Eye (tissue), 1 donor: ENCODE data around the gene SAMM50.
"Not testable (repeated sequence)": the region's sequence is repeated elsewhere in the genome, so short reads cannot be mapped to it uniquely, and the experiment has no call there.

Source experiments
- DNase-seq: peaks from one replicate; pipeline ENCODE4 v3.0.0-alpha.2; 2015

The SAMM50 gene

DNA sequence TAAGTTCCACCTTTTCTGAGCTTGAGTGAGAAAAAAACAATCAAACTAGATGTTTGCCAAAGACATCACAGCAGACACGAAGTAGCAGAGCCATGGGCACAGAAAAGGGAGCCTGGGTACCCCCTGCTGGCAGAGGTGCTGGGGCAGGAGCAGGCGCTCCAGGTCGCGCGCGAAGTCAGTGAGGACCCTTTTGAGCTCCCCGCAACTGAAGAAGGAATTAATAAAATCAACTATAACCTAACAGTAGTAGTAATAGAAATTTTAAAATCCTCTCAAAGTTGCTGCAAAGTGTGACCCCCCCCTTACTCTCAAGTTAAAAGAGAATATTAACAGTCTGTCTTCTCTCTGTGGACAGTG lies 48.8 kb downstream of the SAMM50 start:
- no peak for DNase-seq

DNA sequence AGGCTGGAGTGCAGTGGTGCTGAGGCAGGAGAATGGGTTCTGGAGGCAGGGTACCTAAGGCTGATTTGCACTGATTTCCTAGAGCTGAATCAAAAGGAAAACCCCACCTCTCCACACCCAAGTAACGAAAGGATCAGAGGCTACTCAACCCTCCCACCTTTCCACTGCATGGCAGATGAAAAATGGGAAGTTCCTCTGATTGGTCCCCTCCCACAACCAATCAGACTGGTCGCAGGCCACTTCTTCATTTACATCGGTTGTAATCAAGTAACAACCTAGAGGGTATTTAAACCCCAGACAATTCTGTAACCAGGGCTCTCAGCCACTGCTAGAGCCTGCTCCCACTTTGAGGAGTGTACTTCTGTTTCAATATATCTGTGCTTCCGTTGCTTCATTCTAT lies 50.3 kb downstream of the SAMM50 start:
- no peak for DNase-seq

DNA sequence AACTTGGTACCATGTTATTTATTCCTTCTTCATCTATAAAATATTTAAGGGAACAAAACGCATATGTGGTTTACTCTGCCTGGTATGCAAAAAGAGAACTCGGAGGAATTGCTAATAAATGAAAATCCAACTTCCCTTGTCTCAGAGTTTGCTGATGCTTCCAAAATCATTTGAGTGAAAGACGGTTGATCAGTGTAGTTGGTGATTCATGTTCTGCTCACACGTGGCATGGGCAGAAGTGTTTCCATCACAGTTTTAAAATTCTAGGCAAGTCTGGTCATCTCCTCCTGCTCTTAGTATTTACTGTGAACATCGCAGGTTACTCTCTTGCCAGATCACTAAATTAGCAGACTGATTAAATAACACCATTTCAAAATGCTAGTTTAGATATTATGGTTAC lies 56.9 kb downstream of the SAMM50 start:
- no peak for DNase-seq

DNA sequence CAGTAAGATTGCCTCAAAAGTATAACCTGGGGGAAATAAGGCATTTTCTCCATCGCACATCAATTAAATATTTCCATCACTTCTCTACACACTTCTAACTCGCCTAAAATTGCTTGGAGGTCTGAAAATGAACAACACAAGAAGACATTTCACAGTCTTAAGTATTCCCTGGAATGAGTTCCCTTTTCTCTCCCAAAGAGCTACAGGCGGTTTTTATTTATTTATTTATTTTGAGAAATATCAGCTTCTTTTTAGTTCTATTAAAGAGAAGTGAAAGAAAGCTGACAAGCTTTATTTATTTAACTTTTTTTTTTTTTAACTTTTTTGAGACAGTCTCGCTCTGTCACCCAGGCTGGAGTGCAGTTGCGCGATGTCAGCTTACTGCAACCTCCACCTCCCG lies 57.3 kb downstream of the SAMM50 start:
- DNase-seq = no peak

DNA sequence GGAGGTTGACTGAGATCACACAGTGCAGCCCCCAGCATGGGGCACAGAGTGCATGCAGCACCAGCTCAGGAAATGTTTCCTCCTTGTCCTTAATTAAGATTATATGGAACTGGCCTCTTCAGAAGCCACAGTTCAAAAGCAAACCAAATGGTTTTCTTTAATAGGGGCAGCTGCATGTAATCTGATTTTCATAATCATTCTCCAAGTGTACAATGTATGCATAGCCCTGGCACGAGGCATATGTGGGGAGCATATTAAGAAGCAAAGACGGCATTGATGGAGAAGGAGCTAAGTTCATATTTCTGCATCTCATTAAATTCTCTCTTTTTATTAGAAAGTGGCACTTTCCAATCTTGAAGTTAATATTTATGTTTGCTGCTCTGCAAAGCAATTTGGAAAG lies 59.0 kb downstream of the SAMM50 start:
- DNase-seq = no peak

DNA sequence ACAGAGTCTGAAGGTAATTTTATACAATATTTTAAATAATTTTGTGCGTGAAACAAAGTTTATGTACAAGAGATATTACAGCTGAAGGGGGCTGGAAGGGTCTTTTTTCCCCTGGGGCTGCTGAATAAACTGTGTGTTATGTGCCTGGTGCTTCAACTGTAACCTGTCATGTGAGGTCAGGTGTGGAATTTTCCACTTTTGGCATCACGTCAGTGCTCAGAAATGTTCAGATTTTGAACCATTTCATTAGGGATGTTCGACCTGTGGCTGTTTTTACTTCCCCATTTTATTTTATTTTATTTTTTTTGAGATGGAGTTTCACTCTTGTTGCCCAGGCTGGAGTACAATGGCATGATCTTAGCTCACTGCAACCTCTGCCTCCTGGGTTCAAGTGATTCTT lies 61.3 kb downstream of the SAMM50 start:
- not testable (repeated sequence) for DNase-seq

DNA sequence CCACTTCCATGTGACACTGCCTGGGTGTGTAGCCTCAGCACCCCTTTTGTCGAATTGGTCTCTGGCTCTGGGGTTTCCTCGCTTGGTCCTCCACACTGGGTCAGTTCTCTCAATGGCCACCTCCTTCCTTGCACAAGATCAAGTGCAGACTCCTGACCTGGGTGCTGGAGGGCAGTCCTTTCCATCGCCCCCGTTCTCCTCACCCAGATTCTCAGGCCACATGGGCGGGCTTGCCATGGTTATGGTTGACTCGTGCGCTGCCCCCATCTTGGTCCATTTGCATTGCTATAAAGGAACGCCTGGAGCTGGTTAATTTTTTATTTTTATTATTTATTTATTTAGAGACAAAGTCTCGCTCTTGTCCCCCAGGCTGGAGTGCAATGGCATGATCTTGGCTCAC lies 63.4 kb downstream of the SAMM50 start:
- DNase-seq = no peak

DNA sequence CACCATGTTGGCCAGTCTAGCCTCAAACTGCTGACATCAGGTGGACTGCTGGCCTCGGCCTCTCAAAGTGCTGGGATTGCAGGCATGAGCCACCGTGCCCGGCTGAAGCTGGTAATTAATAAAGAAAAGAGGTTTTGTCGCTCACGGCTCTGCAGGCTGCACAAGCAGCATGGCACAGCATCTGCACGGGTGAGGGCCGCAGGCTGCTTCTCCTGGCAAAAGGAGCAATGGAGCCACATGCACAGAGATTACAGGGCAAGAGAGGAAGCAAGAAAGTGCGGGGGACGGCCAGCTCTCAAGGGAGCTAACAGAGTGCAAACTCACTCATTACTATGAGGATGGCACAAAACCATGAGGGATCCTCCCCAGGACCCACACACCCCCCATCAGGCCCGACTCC lies 64.2 kb downstream of the SAMM50 start:
- DNase-seq = no peak

DNA sequence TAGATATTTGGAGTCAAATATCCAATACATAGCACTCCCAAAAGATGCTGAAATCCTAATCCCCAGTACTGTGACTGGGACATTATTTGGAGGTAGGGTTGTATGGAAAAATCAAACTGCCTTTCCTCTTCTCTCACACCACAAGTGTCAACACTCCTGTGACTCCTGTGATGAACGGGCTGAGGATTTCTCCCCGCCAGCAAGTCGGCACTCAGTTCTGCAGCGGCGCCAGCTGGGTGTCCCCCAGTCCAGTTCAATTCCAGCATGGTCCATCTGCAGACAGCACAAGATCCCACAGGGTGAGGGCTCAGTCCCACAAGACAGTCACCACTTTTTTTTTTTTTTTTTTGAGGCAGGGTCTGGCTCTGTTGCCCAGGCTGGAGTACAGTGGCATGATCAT lies 64.6 kb downstream of the SAMM50 start:
- no peak for DNase-seq

DNA sequence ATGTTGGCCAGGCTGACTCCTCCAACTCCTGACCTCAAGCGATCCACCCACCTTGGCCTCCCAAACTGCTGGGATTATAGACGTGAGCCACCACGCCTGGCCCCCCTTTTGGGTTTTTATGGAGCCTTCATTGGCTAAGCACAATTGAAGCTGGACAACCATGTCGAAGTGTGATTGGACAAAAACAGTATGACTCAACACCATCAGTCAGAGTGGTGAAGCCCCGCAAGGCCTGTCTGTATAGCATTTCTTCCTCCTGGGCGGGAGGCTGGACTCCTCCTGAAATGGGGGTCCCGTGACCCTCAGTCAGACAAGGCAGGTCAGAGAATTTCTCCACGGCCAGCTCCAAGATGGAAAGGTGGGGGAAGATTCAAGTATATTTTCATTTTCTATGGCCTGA lies 65.7 kb downstream of the SAMM50 start:
- no peak for DNase-seq

DNA sequence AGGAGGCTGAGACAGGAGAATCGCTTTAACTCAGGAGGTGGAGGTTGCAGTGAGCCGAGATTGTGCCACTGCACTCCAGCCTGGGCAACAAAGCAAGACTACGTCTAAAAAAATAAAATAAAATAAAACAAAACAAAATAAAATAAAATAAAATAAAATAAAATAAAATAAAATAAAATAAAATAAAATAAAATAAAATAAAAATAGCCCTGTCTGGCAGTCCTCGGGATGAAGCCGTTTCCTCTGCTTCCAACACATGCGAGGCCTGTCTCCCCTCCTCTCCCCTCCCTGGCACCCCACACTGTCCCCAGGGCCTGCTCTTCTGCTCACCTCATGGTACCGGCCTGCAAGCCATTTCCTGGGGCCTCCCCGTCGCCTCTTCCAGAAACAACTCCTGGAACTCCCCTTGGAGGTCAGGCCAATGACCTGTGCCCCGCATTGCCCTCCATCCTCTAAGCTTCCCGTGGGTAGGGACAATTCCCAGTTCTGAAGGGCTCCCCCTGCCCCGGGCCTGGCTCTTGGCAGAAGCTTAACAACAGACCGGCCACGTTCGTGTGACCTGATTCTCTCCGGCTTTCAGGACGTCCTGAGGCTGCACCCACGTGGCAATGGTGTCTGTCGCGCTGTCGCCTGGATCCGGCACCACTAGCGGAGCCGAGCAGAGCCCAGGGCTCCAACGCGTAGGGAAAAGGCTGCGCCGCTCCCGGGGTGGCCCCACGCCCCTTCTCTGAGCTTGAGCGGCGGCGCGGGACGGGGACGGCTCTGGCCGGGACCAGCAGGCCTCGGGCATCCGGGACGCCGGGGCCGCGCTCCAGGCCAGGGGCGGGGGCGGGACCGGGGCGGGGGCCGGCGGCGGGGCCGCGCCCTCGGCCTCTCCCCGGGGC lies 68.4 kb downstream of the SAMM50 start:
- DNase-seq = peak; percentile 73

DNA sequence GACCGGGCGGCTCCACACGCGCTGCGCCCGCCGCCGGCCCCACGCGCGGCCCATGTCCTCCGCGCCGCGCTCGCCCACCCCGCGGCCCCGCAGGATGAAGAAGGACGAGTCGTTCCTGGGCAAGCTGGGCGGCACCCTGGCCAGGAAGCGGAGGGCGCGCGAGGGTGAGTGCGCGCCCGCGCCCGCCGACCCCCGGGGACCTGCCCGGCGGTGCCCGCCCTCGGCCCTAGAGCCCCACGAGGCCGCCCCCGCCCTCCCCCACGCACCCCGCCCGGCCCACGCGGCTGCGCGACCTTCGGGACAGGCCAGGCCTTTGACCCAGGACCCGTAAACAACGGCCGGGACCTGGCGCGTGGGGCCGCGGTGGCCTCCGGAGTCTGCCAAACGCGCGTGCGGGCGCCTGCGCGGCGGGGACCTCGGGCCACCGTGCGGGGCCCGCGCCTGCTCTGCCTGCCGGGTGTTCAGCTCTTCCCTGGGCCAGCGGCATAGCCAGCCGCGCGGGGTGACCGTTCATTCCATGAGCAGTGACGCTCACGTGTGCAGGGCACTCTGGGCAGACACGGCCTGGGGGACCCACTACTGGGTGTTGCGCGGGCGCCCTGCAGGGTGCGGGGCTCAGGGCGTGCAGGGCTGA lies 69.2 kb downstream of the SAMM50 start, which contains the start of gene PARVB:
PARVB (plus strand) TSS at position 15 of the 634 bp plus-strand sequence; CDS start at position 53, 38 bp downstream.
- peak; percentile 64 for DNase-seq

DNA sequence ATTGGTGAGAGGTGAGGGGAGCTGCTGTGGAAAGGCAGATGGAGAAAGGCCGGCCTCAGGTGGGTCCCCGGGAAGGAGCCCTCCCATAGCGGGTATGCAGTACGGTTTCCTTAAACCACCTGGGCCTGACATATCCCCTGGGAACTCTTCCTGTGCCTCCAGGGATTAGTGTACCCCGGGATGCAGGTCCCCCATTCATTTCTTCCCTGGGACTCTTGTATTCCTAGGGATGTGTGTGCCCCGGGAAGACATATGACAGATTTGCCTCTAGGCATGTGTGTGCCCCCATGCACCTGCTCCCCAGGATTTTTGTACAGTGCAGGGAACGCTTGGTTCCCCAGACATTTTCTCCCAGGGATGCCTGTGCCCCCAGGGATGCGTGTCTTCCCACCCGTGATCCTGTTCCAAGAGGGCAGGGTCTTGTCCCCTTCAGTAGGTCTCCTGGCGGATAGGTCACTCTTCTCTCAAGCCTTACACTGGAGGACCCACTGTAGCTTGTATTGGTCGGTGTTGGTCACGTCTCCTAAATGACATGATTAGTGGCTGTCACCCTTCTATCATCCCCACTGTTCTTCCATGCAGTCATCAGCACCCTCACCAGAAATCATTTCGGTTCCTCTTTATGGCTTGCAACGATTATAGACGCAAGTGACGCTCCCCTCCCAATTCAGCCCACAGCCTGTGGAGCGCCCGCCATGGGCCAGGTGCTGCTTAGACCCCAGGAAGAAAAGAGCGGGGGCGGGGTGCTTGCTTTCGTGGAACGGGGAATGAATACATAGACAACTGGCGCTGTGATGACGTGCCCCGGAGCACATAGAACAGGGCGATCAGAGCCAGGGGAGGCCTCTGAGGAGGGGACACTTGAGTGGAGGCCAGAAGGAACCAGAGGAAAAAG lies 70.2 kb downstream of the SAMM50 start:
- peak; percentile 11 for DNase-seq

DNA sequence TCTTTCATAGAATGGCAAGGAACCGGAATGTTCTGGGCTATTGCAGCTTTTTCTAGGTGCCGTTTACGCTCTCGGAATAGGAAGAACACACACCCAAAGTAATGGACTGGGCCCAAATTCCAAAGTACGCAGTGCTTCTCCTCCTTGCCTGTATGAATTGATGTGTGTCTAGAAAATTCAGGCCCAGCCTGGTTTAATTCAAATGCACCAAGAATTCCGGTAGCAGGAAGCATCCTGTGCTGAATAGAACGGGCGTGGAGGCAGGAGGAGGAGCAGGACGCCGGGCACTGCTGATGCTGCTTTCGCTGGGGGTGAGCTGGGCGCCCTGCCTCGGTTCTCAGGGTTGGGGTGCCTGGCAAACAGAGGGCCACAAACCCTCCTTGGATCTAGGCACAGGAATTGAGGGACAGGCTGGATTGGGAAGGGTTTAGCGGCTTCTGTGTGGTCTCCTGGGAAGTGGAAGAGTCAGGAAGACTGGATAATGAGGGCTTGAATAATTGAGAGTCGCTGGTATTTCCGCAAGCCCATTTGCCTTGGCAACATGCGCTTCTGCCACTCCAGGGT lies 70.9 kb downstream of the SAMM50 start:
- peak; percentile 14 for DNase-seq

DNA sequence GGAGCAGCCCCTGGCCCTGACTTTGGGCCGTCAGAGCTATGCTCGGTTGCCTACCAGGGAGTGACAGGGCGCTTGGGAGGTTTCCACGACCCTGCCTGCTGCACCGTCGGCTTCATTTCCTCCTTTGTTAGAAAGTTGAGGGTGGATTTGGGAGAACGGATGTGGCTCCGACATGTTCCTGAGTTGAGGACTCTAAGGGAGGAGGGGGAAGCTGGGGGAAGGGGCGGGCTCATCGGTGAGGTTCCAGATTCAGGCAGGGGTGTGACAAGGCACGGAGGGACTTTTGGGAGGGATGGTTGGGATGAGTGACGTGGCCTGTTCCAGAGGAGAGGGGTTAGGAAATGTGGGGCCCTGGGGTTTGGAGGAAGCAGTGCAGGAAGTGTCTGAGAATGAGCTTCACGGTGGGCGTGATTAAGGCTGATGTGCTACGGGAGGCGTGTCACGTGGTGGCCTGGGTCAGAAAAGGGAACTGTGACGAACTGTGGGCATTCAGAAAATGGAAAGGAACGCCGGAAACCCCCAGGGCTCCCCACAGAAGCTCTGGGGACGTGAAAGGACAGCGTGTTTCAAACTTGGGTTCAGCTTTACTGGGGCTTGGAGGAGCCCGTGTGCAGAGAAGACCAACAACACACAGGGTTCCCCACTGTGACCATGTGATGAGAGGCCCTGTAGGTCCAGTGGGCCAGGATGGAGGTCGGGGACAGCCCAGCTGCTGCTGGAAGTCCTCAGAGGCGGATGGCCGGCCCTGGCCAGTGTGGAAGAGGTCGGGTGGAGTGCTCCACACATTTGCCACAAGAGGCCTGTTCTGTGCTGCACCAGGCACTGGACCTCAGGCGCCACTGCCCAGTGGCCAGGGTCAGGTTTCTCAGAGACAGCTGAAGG lies 71.6 kb downstream of the SAMM50 start:
- peak; percentile 28 for DNase-seq

DNA sequence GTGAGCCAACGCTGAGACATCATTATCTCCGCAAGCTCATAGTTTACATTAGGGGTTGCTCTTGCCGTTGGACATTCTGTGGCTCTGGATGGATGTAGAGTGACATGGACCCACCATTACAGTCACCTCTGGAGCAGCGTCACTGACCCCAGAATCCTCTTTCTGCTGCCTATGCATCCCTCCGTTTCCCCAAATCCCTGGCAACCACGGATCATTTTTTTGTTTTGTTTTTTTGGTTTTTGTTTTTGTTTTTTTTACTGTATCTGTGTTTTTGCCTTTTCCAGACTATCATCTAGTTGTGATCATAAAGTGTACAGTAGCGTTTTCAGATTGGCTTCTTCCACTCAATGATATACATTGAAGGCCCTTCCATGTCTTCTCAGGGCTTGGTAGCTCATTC lies 72.8 kb downstream of the SAMM50 start:
- DNase-seq = no peak

DNA sequence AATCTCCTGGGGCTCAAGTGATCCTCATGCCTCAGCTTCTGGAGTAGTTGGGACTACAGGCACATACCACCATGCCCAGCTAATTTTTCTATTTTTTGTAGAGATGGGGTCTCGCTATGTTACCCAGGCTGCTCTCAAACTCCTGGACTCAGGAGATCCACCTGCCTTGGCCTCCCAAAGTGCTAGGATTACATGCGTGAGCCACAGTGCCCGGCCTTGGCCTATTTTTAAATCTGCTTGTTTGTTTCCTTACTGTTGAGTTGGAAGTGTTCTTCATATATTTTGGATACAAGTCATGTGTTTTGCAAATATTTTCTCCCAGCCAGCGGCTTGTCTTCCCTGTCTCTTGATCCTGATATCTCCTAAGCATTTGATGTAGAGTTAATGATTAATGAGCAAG lies 73.8 kb downstream of the SAMM50 start:
- no peak for DNase-seq

DNA sequence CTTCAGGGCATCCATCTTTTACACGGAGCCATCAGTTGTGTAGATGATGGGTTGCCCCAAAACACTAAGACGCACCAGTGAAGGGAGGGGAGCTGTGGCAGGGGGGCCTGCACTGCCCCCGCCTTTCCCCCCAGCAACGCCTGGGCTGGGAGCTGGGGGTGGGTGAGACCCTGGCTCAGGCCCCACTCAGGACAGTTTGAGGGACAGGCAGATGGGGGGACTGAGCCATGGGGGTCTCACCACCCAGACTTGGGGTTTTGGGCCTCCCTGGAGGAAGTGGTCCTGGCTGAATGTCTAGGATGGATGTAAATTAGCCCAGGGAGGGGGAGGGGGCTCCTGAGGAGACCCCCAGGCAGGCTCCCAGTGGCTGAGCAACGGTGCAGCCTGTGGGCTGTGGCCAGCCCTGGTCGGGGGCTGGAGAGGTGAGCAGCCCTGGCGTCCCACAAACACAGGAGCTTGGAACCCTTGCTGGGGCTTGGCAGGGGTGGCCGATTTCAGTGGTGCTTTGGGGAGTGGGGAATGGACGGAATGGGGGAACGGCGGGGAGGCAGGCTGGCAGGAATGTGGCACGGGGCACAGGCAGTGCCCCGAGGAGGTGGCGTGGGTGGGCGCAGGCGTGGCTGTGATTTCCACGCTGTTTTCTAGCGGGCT lies 74.9 kb downstream of the SAMM50 start:
- no peak for DNase-seq

DNA sequence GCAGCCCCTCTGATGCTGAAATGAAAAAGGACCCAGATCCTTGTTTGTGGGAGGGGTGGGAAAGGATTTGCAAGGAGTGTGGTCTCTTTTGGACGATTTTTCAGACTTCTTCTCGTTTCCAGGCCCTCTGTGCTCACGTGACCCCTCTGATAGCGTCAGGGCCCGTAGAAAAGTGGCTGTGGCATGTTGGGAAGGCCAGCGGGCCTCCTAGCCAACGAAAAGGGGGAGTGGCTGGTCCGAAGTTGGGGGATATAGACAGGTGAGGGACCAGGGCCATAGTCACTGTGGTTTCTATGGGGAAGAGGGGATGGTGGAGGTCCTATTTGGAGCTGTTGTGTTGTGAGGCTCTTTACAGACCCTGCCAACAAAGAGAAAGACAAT lies 75.5 kb downstream of the SAMM50 start:
- DNase-seq = no peak

DNA sequence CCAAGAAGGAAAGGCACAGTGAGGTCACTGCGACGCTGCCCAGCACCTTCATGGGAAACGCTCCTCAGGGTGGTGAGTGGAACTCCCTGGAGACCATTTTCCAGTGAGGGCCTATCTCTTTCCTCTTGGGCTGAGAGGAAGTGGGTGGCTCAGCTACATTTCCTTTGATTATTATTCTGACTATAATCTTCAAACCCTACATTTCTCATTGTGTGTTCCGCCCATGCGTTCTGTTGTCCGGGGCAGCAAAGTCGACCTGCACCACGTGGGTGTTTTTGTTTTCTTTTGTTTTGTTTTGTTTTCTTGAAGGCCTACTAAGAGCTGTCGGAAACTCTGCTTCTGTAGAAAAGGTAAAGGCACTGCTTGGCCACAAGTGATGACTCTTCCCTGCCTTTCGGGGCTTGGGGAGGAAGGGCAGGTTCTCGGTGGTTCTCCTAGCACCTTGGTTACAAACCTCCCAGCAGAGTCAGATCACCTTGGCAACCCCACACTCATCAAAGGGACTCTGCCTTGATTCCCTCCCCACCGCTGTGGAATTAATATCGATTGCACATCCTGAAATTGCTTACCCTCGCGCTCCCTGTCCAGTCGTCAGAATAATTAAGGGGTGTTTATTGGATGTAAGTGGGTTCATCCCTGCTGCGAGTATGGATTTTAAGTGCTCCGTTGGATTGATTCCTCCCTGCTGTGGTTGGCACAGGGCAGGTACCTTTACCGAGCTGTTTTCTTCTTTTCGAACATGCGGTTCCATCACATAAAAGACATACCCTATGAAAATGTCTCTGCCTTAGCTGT lies 76.1 kb downstream of the SAMM50 start:
- DNase-seq = no peak
